Measurements from ENCODE around the gene RIPPLY3. TPM values are rescaled to one million over a fixed set of nuclear protein-coding genes. Genes with fewer than 3 reads are reported as not detected.
A peak's percentile ranks its signal among the peaks of the same experiment; 100 is the strongest.

Gene RIPPLY3
- total RNA-seq, 1 donor from 2014 or later, result 3.7 TPM

- peaks cover 13% of the 10 kb centered on the region for H3K4me1 Mint-ChIP-seq (ENCODE audit: unreplicated experiment)
- H3K36me3 Mint-ChIP-seq, result no peaks in the 10 kb centered on the region
- no peak for DNase-seq (ENCODE audit: extremely low spot score, unreplicated experiment)
- H3K9me3 Mint-ChIP-seq, result no peaks in the 10 kb centered on the region
- H3K27me3 Mint-ChIP-seq, result peaks cover 42% of the 10 kb centered on the region
- no peak for TF ChIP-seq CTCF (conservative IDR thresholded peaks at IDR 0.05)
- no peak overlapping the region for H3K27ac Mint-ChIP-seq
- peak overlapping the region; percentile 59 for H3K4me3 Mint-ChIP-seq
Observed at GRCh38 chr21:37005548-37006485, 685 bp upstream of the RIPPLY3 start.

- H3K4me3 Mint-ChIP-seq, result no peak overlapping the region
Observed at GRCh38 chr21:37008724-37009123, 2.2 kb downstream of the RIPPLY3 start.

GRCh38 chr21:37009740-37010341, 3.3 kb downstream of the RIPPLY3 start:
- DNase-seq (ENCODE audit: extremely low spot score, unreplicated experiment), result peak; percentile 90
- Mint-ChIP-seq H3K27ac (peak overlapping the region; percentile 80), H3K36me3 (no peaks in the 10 kb centered on the region), H3K4me1 (ENCODE audit: unreplicated experiment) (peaks cover 7% of the 10 kb centered on the region), H3K4me3 (peak overlapping the region; percentile 81), H3K9me3 (no peaks in the 10 kb centered on the region), H3K27me3 (peaks cover 33% of the 10 kb centered on the region)
- peak; percentile 89 for TF ChIP-seq CTCF (conservative IDR thresholded peaks at IDR 0.05)

More at GRCh38 chr21:37008724-37009123, 2.2 kb downstream of the RIPPLY3 start:
- peaks cover 40% of the 10 kb centered on the region for H3K27me3 Mint-ChIP-seq
- no peak for DNase-seq (ENCODE audit: extremely low spot score, unreplicated experiment)
- no peaks in the 10 kb centered on the region for H3K9me3 Mint-ChIP-seq
- no peak for TF ChIP-seq CTCF (conservative IDR thresholded peaks at IDR 0.05)
- H3K27ac Mint-ChIP-seq, result no peak overlapping the region
- no peaks in the 10 kb centered on the region for H3K36me3 Mint-ChIP-seq
- peaks cover 7% of the 10 kb centered on the region for H3K4me1 Mint-ChIP-seq (ENCODE audit: unreplicated experiment)

GRCh38 chr21:37017951-37018679, 11.6 kb downstream of the RIPPLY3 start:
- Mint-ChIP-seq H3K27ac (no peak overlapping the region), H3K4me1 (ENCODE audit: unreplicated experiment) (peaks cover 5% of the 10 kb centered on the region), H3K36me3 (no peaks in the 10 kb centered on the region), H3K27me3 (no peaks in the 10 kb centered on the region), H3K9me3 (no peaks in the 10 kb centered on the region), H3K4me3 (no peak overlapping the region)
- no peak for TF ChIP-seq CTCF (conservative IDR thresholded peaks at IDR 0.05)
- peak; percentile 52 for DNase-seq (ENCODE audit: extremely low spot score, unreplicated experiment)

GRCh38 chr21:37026499-37026898, 20.0 kb downstream of the RIPPLY3 start:
- no peak overlapping the region for H3K27ac Mint-ChIP-seq
- TF ChIP-seq CTCF (conservative IDR thresholded peaks at IDR 0.05), result no peak

More at GRCh38 chr21:37026499-37026898, 20.0 kb downstream of the RIPPLY3 start:
- Mint-ChIP-seq H3K4me3 (no peak overlapping the region), H3K9me3 (no peaks in the 10 kb centered on the region), H3K27me3 (no peaks in the 10 kb centered on the region), H3K36me3 (no peaks in the 10 kb centered on the region), H3K4me1 (ENCODE audit: unreplicated experiment) (peaks cover 4% of the 10 kb centered on the region)
- DNase-seq (ENCODE audit: extremely low spot score, unreplicated experiment), result no peak

All from type B pancreatic cell (in vitro differentiated cells).